GM21381 (cell line): Measurements from ENCODE around the gene HDGFL2.
"Not testable (repeated sequence)": the region's sequence is repeated elsewhere in the genome, so short reads cannot be mapped to it uniquely, and the experiment has no call there.

Experiments used
- ATAC-seq: cut with Tn5 transposase; IDR thresholded peaks from one replicate; pipeline ENCODE4 v1.9.1; 2021; ENCODE audit warnings: mild to moderate bottlenecking, moderate library complexity; ENCODE audit not compliant: unreplicated experiment

The HDGFL2 gene

DNA sequence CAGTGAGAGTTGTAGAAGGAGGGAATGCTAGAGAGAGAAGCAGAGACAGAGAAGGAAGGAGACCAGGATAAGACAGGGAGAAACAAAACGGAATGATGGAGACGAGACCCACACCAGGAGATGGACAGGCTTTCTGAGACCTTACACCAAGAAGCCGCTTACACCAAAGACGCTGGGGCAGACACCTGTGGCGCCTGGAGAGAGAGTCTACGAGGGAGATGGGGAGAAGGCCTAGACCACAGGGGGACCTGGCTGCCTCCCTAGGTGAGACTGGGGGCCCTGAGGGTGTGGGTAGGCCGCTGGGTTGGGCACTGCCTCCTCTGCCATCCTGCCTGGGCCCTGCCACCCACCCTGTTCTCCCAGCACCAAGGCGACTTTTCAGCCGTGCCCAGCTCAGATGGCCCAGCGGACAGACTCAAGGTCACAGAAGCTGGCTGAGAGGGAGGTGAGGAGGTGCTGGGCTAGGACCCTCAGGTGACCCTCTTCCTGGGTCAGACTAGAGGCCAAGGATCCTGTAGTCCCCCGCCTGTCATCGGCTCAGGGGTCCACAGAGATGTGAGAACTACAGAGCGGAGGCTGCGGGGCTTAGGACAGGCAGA lies 57.9 kb downstream of the HDGFL2 start:
- ATAC-seq = no peak

DNA sequence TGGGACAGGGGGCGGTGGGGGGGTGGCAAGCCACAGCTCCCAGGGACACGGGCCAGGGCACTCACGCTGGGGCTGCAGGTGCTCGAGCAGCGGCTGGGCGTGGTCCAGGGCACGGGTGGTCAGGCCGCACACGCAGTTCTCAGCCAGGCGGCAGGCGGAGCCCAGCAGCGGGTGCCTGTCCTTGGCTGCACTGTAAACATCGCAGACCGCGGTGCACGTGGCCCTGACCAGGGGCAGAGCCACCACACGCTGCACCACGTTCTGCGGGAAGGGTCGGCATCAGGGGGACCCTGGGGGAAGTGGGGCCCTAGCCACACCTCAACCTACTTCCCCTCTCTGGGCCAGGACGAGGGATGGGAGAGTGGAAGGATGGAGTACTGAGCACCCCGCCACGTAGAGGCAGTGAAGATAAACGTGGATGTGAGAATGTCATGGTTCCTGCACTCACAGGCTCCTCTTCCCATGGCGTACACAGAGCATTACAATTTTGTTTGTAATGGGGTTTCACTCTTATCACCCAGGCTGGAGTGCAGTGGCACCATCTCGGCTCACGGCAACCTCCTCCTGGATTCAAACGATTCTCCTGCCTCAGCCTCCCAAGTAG lies 59.6 kb downstream of the HDGFL2 start:
- no peak for ATAC-seq

- ATAC-seq = no peak
Measured at GRCh38 chr19:4533334-4533733, 61.2 kb downstream of the HDGFL2 start.

DNA sequence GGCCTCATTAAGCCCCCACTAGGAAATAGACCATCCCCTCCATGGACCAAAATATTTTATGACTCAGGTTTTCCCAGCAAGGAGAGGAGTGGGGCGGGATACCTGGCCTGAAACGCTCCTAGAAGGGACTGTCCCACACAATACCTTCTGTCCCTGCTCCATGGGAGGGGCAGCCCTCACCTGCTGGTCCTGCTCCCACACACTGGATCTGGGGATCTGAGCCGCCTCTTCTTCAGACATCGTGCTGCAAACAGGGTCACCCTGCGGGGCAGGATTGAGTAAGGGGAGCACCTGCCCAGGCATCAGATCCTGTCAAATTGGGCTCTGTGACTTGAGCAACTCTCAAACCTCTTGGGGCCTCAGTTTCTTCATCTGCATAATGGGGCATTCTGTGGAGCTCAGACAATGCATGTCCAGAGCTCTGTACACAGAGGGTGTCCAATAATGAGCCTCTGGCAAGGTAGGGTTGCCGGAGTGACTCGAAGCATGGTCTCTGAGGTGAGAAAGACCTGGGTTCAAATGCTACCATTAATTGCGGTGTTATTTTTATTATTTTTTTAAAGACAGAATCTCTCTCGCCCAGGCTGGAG lies 61.8 kb downstream of the HDGFL2 start:
- no peak for ATAC-seq

GRCh38 chr19:4534836-4535658 lies 63.0 kb downstream of the HDGFL2 start, which contains the start of gene PLIN5:
Gene PLIN5 (minus strand): TSS chr19:4535224. CDS start chr19:4534074, 1,150 bp downstream.
- no peak for ATAC-seq

- ATAC-seq = no peak
Measured at GRCh38 chr19:4536798-4537197, 64.7 kb downstream of the HDGFL2 start.

DNA sequence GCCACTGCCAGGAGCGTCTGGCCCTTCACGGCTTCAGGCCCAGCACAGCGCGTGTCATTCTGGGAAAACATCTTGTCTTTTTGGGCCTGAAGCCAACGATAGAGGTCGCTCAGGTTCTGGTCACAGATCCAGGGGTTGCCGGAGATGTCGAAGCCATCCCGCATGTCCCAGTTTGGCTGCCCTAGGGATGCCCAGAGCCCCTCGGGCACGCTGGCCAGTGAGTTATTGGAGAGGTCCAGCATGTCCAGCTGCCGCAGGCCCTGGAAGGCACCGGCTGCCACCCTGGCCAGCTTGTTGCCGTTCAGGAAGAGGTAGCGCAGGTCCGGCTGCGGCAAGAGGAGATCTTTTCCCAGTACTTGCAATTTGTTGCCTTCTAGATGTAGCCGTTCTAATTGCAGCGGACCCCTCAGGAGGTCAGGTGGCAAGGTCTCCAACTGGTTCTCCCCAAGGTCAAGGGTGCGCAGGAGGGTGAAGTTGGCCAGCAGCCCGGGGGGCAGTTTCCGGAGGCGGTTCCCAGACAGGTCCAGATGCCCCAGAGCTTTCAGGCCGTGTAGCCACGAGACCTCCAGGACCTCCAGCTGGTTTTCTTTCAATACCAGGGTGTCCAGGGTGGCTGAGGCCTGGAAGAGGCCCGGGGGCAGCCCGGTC lies 66.0 kb downstream of the HDGFL2 start:
- ATAC-seq = no peak

- no peak for ATAC-seq
Measured at GRCh38 chr19:4538601-4538954, 66.5 kb downstream of the HDGFL2 start.

DNA sequence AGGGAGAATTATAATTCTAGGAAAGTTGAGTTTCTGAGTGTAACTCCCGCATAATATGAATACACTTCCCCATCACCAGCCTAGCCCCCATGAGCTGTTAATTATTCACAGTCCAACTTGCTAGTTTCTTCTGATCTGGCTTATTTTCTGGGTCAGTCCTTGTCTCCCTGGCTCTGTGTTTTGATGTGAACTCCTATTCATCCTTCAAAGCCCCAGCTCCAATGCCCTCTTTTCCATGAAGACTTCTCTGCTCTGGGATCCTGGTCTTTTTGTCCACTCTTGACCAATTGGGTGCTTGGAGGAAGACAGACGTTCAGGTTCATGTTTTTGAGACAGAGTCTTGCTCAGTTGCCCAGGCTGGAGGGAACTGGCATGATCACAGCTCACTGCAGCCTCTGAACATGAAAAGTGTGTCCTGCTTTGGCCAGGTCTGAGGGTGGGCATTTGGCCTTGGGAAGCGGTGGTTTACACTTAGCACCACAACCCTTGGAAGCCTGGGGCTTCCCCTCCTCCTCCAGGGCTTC lies 67.1 kb downstream of the HDGFL2 start:
- no peak for ATAC-seq

- ATAC-seq = no peak
Measured at GRCh38 chr19:4539693-4540581, 67.8 kb downstream of the HDGFL2 start, which contains the start of gene LRG1. Gene LRG1 (minus strand): TSS chr19:4540036. CDS start chr19:4540013, 23 bp downstream.

DNA sequence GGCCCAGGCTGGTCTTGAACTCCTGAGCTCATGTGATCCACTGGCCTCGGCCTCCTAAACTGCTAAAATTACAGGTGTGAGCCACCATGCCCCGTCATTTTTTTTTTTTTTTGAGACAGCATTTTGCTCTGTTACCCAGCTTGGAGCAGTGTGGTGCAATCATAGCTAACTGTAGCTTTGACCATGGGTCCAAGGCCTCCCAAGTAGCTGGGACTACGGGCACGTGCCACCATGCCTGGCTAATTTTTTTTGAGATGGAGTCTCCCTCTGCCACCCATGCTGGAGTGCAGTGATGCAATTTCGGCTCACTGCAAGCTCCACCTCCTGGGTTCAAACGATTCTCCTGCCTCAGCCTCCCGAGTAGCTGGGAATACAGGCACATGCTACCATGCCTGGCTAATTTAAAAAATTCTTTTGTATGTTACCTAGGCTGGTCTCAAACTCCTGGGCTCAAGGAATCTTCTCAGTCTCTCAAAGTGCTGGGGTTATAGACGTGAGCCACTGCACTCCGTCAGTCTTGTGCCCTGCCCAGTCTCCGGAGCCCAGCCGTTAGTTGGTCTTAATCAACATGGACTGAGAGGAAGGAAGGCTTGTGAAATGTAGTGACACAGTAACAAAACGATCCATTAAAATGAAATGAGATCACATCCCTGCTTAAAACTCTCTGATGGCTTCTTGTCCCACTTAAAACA lies 69.2 kb downstream of the HDGFL2 start:
- no peak for ATAC-seq

GRCh38 chr19:4541806-4542145 lies 69.7 kb downstream of the HDGFL2 start:
- not testable (repeated sequence) for ATAC-seq

GRCh38 chr19:4542896-4543841 lies 71.1 kb downstream of the HDGFL2 start:
- no peak for ATAC-seq

- no peak for ATAC-seq
Measured at GRCh38 chr19:4543842-4544647, 71.9 kb downstream of the HDGFL2 start.

GRCh38 chr19:4547303-4548237 lies 75.5 kb downstream of the HDGFL2 start:
- no peak for ATAC-seq

DNA sequence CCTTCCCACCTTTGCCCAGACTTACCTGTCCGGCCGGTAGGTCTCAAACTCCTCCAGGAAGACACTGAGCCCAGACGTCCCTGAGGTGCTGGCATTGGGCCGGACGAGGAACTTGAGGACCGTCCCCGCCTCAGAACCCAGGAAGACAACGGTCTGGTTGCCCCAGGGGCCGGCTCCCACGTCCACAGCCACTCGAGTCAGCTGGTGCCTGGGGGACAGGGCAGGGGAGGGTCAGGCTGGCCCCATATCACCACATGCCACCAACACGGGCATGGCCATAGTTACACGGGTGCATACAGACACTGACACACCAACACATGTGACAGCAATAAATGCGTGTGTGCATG lies 76.1 kb downstream of the HDGFL2 start:
- no peak for ATAC-seq
